Measurements from ENCODE around the gene OR6J1.
"Not testable (repeated sequence)": the region's sequence is repeated elsewhere in the genome, so short reads cannot be mapped to it uniquely, and the experiment has no call there.

The OR6J1 gene

DNA sequence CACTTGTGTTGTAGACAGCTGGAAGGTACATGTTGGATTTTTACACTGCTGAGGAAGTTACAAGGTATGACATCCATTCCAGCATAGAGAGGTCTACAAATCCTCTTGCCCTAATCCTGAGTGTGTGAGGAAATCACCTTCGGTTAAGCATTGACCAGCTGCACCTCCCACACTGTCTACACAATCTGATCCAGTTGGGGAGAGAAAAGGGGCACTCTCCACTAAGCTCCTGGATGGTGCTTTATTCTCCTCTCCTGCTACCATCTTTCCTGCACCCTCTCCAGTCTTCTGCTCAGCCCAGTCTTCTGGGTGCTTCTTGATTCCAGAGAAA is at the start of gene OR6J1:
Gene OR6J1 (minus strand): TSS at position 48 of the 331 bp plus-strand sequence. CDS start 9,541 bp downstream, outside the sequence.
- DNase-seq (ENCODE audit: low read depth) = no peak

DNA sequence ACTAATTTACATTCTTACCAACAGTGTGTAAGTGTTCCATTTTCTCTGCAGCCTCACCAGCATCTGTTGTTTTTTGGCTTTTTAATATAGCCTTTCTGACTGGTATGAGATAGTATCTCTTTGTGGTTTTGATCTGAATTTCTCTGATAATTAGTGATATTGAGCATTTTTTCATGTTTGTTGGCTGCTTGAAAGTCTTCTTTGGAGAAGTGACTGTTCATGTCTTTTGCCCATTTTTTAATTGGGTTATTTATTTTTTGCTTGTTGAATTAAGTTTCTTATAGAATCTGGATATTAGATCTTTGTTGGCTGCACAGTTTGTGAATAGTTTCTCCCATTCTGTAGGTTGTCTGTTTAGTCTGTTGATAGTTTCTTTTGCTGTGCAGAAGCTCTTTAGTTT is 48.0 kb upstream of the OR6J1 start:
- no peak for DNase-seq (ENCODE audit: low read depth)

DNA sequence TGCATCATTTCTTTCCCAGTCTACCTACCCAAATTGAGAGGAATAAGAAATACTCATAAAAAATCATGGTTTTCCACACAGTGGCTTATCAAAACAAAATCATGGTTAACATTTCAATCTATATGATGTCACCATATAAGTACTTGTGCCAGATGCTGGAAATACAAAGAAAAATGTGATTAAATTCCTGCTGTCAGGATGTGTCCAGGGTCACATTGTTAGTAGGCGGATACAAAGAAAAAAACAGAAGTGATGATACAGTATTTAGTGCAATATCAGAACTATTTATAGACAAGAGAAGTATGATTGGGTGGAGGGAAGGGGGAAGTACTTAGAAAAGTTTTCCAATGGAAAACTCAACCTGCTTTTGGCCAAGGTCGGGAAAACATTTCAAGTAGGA is 47.0 kb upstream of the OR6J1 start:
- no peak for DNase-seq (ENCODE audit: low read depth)

DNA sequence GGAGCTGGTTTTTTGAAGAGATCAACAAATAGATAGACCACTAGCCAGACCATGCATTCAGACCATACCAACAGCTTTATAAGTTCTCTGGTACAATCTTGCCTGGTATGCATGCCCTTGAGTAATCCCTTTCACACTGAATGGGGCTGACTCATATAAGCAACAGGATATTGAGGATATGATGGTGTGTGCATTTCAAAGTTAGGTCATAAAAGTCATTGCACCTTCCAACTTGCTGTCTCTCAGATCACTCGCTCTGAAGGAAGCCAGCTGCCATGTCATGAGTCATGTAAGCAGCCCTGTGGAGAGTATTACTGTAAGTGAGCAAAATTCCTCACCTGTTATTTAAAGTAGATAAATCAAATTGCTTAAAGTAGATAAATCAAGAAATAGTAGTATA is 45.0 kb upstream of the OR6J1 start:
- no peak for DNase-seq (ENCODE audit: low read depth)

DNA sequence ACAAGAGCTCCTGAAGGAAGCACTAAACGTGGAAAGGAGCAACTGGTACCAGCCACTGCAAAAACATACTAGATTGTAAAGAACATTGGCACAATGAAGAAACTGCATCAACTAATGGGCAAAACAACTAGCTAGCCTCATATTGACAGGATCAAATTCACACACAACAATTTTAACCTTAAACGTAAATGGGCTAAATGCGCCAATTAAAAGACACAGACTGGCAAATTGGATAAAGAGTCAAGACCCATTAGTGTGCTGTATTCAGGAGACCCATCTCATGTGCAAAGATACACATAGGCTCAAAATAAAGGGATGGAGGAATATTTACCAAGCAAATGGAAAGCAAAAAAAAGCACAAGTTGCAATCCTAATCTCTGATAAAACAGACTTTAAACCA is 43.8 kb upstream of the OR6J1 start:
- DNase-seq (ENCODE audit: low read depth) = not testable (repeated sequence)

DNA sequence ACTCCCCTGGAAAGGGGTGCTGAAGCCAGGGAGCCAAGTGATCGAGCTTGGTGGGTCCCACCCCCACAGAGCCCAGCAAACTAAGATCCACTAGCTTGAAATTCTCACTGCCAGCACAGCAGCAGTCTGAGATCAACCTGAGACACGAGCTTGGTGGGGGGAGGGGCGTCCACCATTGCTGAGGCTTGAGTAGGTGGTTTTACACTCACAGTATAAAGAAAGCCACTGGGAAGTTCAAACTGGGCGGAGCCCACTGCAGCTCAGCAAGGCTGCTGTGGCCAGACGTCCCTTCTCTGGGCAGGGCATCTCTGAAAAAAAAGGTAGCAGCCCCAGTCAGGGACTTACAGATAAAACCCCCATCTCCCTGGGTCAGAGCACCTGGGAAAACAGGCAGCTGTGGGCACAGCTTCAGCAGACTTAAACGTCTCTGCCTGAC is 42.0 kb upstream of the OR6J1 start:
- DNase-seq (ENCODE audit: low read depth) = not testable (repeated sequence)

GRCh38 chr14:22685467-22685866 is 41.3 kb upstream of the OR6J1 start:
- no peak for DNase-seq (ENCODE audit: low read depth)

DNA sequence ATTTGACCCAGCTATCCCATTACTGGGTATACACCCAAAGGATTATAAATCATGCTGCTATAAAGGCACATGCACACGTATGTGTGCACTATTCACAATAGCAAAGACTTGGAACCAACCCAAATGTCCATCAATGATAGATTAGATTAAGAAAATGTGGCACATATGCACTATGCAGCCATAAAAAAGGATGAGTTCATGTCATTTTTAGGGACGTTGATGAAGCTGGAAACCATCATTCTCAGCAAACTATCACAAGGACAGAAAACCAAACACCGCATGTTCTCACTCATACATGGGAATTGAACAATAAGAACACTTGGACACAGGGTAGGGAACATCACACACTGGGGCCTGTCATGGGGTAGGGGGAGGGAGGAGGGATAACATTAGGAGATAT is 39.3 kb upstream of the OR6J1 start:
- not testable (repeated sequence) for DNase-seq (ENCODE audit: low read depth)

DNA sequence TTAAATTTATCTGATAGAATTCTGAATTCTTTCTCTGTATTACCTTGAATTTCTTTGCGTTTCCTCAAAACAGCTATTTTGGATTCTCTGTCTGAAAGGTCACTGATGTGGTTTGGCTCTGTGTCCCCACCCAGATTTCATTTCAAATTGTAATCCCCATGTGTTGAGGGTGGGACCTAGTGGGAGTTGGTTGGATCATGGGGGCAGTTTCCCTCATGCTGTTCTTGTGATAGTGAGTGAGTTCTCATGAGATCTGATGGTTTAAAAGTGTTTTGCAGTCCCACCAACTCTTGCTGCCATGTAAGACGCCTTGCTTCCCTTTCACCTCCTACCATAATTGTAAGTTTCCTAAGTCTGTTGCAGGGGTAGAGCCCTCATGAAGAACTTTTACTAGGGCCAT is 34.1 kb upstream of the OR6J1 start:
- no peak for DNase-seq (ENCODE audit: low read depth)

GRCh38 chr14:22677551-22677950 is 33.4 kb upstream of the OR6J1 start:
- DNase-seq (ENCODE audit: low read depth) = not testable (repeated sequence)

DNA sequence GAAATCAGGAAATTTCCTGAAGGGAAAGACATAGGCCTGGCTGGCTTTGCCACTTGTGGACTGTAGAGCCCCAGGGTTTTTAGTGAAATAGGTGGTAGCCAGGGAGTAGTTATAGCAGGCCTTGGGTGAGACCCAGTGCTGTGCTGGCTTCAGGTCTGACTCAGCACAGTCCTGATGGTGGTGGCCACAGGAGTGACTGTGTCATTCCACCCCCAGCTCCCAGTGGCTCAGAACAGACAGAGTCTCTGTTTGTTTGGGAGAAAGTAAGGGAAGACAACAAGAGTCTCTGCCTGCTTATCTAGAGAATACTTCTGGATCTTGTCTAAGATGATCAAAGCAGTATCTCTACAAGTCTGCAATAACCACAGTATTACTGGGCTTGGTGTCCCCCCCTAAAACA is 27.5 kb upstream of the OR6J1 start:
- no peak for DNase-seq (ENCODE audit: low read depth)

GRCh38 chr14:22668863-22669262 is 24.7 kb upstream of the OR6J1 start:
- DNase-seq (ENCODE audit: low read depth) = no peak

- no peak for DNase-seq (ENCODE audit: low read depth)
These were observed 24.3 kb upstream of the OR6J1 start for GRCh38 chr14:22668417-22668816.

DNA sequence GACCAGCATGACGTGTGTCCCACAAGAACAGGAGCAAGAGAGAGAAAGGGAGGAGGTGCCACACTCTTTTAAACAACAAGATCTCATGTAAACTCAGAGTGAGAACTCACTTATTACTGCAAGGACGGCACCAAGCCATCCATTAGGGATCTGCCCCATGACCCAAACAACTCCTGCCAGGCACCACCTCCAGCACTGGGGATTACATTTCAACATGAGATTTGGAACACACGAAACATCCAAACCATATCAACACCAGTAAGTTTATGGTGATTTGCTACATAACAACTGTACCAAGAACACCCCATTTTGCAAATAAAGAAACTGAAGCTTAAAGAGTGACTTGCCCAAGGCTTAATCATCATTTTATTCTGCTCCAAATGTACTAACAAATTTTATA is 23.7 kb upstream of the OR6J1 start:
- DNase-seq (ENCODE audit: low read depth) = no peak

- no peak for DNase-seq (ENCODE audit: low read depth)
These were observed 22.2 kb upstream of the OR6J1 start for GRCh38 chr14:22666203-22666893.

- no peak for DNase-seq (ENCODE audit: low read depth)
These were observed 20.1 kb upstream of the OR6J1 start for GRCh38 chr14:22664261-22664660.

- DNase-seq (ENCODE audit: low read depth) = no peak
These were observed 16.5 kb upstream of the OR6J1 start for GRCh38 chr14:22660654-22661053.

DNA sequence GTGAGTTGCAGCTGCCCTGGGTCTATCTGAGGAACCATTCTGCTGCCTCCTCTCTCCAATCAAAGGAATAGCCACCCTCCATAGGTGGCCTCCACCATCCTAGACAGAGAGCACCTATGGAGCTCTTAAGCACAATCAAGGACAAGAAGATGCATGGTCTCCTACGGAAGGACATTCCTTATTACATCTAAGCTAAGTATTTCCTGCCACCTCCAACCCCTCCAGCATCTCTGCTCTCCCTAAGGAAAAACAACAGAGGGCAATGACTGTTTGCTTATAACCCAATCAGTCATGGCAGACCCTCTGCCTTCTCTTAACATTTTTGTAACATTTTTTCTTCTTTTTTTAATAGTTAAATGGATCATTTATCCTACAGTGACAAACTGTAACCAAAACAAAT is 14.8 kb upstream of the OR6J1 start:
- DNase-seq (ENCODE audit: low read depth) = no peak

DNA sequence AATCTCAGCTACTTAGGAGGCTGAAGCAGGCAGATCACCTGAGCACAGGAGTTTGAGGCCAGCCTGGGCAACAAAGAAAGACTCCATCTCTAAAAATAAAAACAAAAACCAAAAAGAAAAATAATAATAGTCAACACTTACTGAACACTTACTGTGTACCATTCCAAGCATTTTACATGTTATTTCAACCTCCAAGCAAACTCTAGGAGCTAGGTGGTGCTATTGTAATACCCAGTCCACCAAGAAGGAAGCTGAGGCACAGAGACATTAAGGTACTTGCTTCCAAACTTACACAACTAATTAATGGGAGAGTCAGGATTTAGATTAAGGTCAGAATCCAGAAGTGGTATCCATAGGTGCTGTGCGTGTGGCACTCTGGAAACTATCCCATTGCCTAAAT is 13.7 kb upstream of the OR6J1 start:
- no peak for DNase-seq (ENCODE audit: low read depth)

DNA sequence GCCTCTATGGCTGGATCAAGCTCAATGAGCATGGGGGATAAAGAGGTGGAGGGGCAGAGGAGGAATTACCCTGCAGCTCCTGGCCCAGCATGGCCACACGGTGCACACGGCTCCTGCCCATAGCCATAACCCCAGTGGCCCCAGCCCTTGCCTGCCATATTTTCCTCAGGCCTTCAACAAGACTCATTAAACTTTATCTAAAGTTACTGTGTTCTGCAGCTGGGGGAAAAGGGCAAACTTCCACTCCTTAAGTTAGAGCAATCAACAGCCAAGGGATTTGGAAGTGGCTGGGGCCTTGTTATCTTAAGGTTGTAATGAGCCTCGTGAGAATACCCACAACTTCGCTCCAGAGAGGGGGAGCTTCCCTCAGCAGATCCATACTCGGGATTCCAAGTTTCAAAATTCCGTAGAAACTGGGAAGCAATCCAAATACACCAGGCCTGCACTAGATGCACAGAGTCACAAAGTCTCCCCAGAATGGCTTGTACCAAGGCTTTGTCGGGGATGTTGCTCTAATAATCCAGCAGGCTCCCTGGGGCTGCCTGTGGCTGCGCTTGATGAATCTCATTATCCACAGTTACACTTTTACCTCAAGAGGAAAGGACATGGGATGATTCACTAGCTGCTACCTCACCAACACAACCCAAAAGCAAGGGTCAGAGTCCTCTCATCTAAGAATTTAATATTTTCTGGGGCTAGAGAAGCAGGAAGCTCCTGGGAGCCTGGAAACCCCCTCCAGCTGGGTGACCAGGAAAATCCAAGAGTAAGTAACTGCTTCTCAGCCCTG is 13.0 kb upstream of the OR6J1 start:
- no peak for DNase-seq (ENCODE audit: low read depth)

DNA sequence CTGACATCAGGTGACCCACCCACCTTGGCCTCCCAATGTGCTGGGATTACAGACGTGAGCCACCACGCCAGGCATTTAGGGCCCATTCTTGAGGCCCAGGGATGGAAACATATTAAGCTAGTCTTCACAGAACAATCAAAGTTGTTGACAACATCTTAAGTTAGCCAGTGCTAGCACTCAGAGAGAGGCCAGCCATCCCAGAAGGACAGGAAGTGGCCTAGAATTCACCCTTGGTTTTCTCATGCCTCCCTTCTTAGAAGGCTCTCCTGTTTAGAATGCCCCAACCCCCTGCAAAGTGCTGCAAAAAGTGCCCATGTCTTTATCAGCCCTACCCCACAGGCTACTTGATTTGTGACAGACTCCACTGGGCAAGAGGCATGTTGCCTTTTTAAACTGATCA is 12.1 kb upstream of the OR6J1 start:
- DNase-seq (ENCODE audit: low read depth) = no peak

DNA sequence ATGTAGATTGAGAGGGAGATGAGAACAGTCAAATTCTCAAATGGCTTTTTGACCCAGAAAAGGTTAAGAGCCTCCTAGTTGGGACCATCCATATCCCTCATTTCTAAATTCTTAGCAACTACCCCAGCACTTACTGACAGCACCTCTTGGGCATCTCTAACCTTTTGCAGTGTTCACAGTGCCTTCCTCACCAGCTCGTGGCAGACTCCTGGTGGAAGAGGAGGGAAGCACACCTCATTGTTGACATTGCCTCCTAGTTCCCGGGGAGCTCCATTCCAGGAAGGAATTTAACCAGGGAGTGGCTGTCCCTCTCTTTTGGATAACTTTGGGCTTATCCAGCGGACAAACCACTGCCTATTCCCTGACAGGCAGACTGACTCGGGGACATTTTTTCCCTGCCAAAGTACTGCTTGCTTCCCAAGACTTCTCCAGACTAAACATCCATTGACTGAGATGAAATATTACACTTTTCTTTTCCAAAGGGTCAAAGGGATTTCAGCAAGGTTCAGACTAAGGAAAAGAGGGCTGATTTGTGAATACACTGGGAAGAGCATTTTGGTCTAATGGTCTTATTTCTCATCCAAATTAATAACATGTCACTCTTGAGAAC is 9.0 kb upstream of the OR6J1 start:
- DNase-seq (ENCODE audit: low read depth) = peak; percentile 30

GRCh38 chr14:22651586-22651985 is 7.4 kb upstream of the OR6J1 start:
- DNase-seq (ENCODE audit: low read depth) = no peak

Data from stimulated activated CD8-positive, alpha-beta memory T cell treated with anti-CD3 and anti-CD28 coated beads, Interleukin-7, amount 100 ng/mL, for 24 hours (primary cell).